K562 (cell line): ENCODE data around the gene LBHD1. TPM values are rescaled to one million over a fixed set of nuclear protein-coding genes. Genes with fewer than 3 reads are reported as not detected.

Experiments
- CHD2 ChIP-seq: IDR thresholded peaks from 2 replicates; pipeline ENCODE4 v1.6.1; 2011; ENCODE audit warnings: low read depth, low read length
- FOS ChIP-seq: IDR thresholded peaks from 3 replicates; pipeline ENCODE4 v1.6.1; 2011; ENCODE audit not compliant: insufficient read length; ENCODE audit errors: extremely low read depth
- HDAC3 ChIP-seq: fragments of 450-650 bp; IDR thresholded peaks from 2 replicates; pipeline ENCODE4 v1.6.1; 2018; ENCODE audit warnings: borderline replicate concordance, mild to moderate bottlenecking, moderate library complexity; ENCODE audit not compliant: partially characterized antibody
- HDAC8 ChIP-seq: fragments of 450-650 bp; IDR thresholded peaks from 2 replicates; pipeline ENCODE4 v1.6.1; 2016; ENCODE audit warnings: mild to moderate bottlenecking, missing genetic modification characterization, moderate library complexity, missing compliant biosample characterization
- TCF7L2 ChIP-seq: fragments of 150-350 bp; IDR thresholded peaks from 2 replicates; pipeline ENCODE4 v1.6.1; 2016; ENCODE audit warnings: low read depth, mild to moderate bottlenecking, low read length, moderate library complexity
- WHSC1 ChIP-seq: IDR thresholded peaks from one replicate; pipeline ENCODE4 v1.6.1; 2012; ENCODE audit warnings: low read length, control low read depth, inconsistent platforms
- ZBTB1 ChIP-seq: sonication (generic); formaldehyde crosslinking; IDR thresholded peaks from 2 replicates; pipeline ENCODE4 v1.8.1; 2023; ENCODE audit warnings: missing genetic modification reagents, low read depth, mild to moderate bottlenecking, borderline replicate concordance
- ZBTB17 ChIP-seq: fragments of 450-650 bp; formaldehyde crosslinking; IDR thresholded peaks from 2 replicates; pipeline ENCODE4 v1.4.0; 2020; ENCODE audit warnings: mild to moderate bottlenecking
- ZBTB7A ChIP-seq: IDR thresholded peaks from 2 replicates; pipeline ENCODE4 v1.6.1; 2011; ENCODE audit warnings: low read depth, mild to moderate bottlenecking, low read length, moderate library complexity, borderline replicate concordance; ENCODE audit not compliant: control insufficient read depth
- ZNF766 ChIP-seq: fragments of 200-800 bp; sonication (Bioruptor generic); conservative IDR thresholded peaks from 2 replicates; pipeline ENCODE4 v1.6.1; 2016; ENCODE audit warnings: missing genetic modification characterization, missing compliant biosample characterization
- polyA plus RNA-seq, 8 experiments: library from polyadenylated mRNA; depleted of rRNA in 4 of 8; stranded (reverse) in 5 of 8; unstranded in 3 of 8; fragments of >200 nt; fragmentation: Nextera tagmentation in 2 of 8; fragmentation: Illumina TruSeq in 1 of 8; extraction: Ambion mirVana in 2 of 8; extraction: Trizol in 1 of 8; gene quantifications; 2 replicates each; pipeline versions ENCODE4 v1.2.1 to v1.2.3, GENCODE V29; 2011 to 2014; ENCODE audit warnings: inconsistent platforms in 1 of 8, missing spikeins in 1 of 8
- total RNA-seq, 7 experiments: library from RNA; depleted of rRNA in 6 of 7; stranded (reverse); fragments of >200 nt in 6 of 7; fragmentation: Illumina TruSeq in 2 of 7; extraction: Trizol in 2 of 7; gene quantifications; 2 replicates each; pipeline versions ENCODE4 v1.2.1 to v1.2.3, GENCODE V29; 2011 to 2021; ENCODE audit warnings: low replicate concordance in 1 of 7
- TF ChIP-seq, protein P1 (sequence below): fragments of 450-650 bp; IDR thresholded peaks from 2 replicates; pipeline ENCODE4 v1.7.0; 2016; ENCODE audit warnings: borderline replicate concordance
- TF ChIP-seq, protein P2 (sequence below): fragments of 450-650 bp; IDR thresholded peaks from 2 replicates; pipeline ENCODE4 v1.6.1; 2016; ENCODE audit warnings: antibody characterized with exemption
- TF ChIP-seq, protein P3 (sequence below): fragments of 450-650 bp; formaldehyde crosslinking; IDR thresholded peaks from 2 replicates; pipeline ENCODE4 v1.4.0; 2020; ENCODE audit warnings: mild to moderate bottlenecking, moderate library complexity
- TF ChIP-seq, protein P4 (sequence below): fragments of 450-650 bp; formaldehyde crosslinking; IDR thresholded peaks from 2 replicates; pipeline ENCODE4 v1.4.0; 2020; ENCODE audit warnings: mild to moderate bottlenecking, moderate library complexity
- TF ChIP-seq, protein P5 (sequence below): IDR thresholded peaks from 3 replicates; pipeline ENCODE4 v1.6.1; 2011; ENCODE audit warnings: borderline replicate concordance, mild to moderate bottlenecking; ENCODE audit not compliant: insufficient read length, insufficient read depth

The LBHD1 gene
- total and polyA plus RNA-seq, 9 of the 15 experiments (the other 6 are each of a cell fraction or from before 2014, with no cell fraction given): 2.6 to 28.0 (median 12.5) TPM

DNA sequence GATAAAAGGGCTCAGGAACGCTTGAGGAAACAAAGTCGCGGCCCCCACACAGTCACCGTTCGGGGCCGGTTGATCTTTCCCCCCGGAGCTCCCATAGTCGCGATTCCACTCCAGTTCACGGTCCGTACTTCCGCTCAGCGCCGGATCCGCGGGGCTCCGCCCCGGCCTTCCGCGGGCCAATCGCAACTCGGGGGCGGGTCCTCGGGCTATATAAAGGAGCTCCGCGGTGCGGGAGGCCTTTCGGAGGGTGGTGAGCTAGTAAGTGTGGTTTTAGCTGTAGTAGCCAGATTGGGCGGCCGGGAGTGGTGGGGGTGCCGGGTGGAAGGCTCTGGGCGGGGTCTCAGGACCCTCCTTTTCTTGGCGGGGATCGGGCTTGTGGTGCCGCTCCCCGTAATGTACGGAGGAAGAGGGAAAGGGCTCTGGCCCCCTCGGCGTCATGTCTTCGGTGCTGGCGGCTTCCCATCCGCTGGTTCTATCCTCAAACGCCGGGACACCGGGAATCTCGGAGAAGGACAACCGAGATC lies 6.9 kb downstream of the LBHD1 start, which contains the start of the genes C11orf98 and CSKMT (continued):
- TF ChIP-seq, protein P1, sequence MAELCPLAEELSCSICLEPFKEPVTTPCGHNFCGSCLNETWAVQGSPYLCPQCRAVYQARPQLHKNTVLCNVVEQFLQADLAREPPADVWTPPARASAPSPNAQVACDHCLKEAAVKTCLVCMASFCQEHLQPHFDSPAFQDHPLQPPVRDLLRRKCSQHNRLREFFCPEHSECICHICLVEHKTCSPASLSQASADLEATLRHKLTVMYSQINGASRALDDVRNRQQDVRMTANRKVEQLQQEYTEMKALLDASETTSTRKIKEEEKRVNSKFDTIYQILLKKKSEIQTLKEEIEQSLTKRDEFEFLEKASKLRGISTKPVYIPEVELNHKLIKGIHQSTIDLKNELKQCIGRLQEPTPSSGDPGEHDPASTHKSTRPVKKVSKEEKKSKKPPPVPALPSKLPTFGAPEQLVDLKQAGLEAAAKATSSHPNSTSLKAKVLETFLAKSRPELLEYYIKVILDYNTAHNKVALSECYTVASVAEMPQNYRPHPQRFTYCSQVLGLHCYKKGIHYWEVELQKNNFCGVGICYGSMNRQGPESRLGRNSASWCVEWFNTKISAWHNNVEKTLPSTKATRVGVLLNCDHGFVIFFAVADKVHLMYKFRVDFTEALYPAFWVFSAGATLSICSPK: no peak
- TF ChIP-seq, protein P2, sequence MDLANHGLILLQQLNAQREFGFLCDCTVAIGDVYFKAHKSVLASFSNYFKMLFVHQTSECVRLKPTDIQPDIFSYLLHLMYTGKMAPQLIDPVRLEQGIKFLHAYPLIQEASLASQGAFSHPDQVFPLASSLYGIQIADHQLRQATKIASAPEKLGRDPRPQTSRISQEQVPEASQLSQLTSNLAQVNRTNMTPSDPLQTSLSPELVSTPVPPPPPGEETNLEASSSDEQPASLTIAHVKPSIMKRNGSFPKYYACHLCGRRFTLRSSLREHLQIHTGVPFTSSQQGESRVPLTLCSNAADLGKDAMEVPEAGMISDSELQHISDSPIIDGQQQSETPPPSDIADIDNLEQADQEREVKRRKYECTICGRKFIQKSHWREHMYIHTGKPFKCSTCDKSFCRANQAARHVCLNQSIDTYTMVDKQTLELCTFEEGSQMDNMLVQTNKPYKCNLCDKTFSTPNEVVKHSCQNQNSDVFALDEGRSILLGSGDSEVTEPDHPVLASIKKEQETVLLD: no peak; the same call in 1 of the 2 replicates
- TF ChIP-seq, protein P3, sequence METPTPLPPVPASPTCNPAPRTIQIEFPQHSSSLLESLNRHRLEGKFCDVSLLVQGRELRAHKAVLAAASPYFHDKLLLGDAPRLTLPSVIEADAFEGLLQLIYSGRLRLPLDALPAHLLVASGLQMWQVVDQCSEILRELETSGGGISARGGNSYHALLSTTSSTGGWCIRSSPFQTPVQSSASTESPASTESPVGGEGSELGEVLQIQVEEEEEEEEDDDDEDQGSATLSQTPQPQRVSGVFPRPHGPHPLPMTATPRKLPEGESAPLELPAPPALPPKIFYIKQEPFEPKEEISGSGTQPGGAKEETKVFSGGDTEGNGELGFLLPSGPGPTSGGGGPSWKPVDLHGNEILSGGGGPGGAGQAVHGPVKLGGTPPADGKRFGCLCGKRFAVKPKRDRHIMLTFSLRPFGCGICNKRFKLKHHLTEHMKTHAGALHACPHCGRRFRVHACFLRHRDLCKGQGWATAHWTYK (CRISPR knock-in tag): peak; percentile 79; the same call in 1 of the 2 replicates
- TF ChIP-seq FOS: peak; percentile 51
- TF ChIP-seq HDAC8 (tag): no peak
- TF ChIP-seq ZBTB1: no peak
- TF ChIP-seq CHD2: peak; percentile 56; the same call in 1 of the 2 replicates
- TF ChIP-seq ZBTB17 (CRISPR knock-in tag): peak; percentile 85
- no peak for TF ChIP-seq WHSC1
- TF ChIP-seq, protein P4, sequence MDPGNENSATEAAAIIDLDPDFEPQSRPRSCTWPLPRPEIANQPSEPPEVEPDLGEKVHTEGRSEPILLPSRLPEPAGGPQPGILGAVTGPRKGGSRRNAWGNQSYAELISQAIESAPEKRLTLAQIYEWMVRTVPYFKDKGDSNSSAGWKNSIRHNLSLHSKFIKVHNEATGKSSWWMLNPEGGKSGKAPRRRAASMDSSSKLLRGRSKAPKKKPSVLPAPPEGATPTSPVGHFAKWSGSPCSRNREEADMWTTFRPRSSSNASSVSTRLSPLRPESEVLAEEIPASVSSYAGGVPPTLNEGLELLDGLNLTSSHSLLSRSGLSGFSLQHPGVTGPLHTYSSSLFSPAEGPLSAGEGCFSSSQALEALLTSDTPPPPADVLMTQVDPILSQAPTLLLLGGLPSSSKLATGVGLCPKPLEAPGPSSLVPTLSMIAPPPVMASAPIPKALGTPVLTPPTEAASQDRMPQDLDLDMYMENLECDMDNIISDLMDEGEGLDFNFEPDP (CRISPR knock-in tag): peak; percentile 72; the same call in 1 of the 2 replicates
- TF ChIP-seq TCF7L2: no peak
- TF ChIP-seq, protein P5, sequence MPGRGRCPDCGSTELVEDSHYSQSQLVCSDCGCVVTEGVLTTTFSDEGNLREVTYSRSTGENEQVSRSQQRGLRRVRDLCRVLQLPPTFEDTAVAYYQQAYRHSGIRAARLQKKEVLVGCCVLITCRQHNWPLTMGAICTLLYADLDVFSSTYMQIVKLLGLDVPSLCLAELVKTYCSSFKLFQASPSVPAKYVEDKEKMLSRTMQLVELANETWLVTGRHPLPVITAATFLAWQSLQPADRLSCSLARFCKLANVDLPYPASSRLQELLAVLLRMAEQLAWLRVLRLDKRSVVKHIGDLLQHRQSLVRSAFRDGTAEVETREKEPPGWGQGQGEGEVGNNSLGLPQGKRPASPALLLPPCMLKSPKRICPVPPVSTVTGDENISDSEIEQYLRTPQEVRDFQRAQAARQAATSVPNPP: no peak
- TF ChIP-seq HDAC3: no peak
- peak; percentile 60; the same call in 1 of the 2 replicates for TF ChIP-seq ZNF766 (CRISPR knock-in tag)
- TF ChIP-seq ZBTB7A: peak; percentile 99
